Measurements from ENCODE around the gene PLXNA2.

The PLXNA2 gene

DNA sequence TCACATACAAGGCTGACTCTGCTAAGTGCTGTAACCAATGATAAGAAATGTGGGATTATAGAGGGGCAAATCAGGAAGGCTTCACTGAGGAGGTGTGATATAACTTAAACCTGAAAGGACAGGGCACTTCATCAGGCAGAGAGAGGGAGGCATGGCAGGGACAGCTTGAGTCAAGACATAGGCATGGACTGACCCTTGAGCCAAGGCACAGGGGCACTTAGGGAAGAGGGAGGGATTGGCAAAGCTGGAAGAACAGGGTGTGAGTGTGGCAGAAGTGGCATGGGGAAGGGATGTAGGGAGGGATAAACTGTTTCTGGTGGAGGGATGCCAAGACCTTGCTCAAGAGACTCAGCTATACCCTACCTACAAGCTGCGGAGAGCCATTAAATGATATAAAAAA is 81.3 kb downstream of the PLXNA2 start:
- no peak for DNase-seq (ENCODE audit: low read depth)

DNA sequence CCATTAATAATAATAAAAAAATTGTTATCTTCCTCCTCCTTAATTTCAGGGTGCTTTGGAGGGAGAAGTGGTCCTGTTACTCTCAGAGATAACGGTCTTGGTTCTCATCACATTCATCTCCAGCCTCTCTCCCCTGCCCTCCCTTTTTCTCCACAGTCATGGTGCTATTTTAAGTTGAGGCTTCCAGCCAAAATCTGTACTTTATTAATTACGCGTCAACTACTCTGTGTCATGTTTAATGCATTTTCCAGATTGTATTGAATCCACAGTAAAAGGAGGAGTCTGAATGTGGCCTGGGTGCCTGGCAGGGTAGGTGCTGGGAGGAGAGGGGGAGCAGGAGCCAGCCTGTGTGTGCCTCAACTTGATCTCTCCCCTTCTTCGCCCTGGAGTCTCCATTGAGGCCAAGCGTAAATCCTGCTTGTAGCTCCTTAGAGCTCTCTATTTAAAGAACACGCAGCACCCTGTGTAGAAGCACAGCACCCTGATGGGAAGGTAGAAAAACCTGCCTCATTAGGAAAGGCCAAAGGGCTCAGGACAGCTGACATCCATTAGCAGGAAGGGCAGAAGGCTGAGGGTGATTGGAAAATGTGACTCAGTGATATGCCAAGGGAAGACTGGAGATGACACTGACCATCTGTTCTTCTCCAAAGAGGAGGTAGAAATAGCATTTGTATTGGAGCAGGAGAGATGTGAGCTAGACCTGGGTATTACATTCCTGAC is 82.4 kb downstream of the PLXNA2 start:
- no peak for DNase-seq (ENCODE audit: low read depth)

DNA sequence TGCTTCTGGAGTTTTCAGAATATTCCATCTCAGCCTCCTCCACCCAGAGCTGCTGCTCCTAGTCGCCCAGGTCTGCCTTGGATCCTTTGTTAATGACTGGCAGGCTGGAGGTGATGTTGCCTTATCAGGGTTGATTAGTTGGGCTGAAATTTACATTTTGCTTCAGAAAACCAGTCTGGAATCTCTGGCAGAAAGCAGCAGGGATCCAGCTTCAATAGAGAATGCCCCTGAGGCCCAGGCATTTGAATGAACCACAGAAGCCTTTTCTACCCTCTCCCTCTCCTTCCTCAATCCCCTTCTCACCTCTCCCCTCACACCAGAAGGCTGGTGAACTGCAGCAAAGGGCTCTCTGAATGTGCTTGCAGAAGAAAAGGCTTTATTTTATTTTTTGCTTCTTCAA is 83.2 kb downstream of the PLXNA2 start:
- no peak for DNase-seq (ENCODE audit: low read depth)

DNA sequence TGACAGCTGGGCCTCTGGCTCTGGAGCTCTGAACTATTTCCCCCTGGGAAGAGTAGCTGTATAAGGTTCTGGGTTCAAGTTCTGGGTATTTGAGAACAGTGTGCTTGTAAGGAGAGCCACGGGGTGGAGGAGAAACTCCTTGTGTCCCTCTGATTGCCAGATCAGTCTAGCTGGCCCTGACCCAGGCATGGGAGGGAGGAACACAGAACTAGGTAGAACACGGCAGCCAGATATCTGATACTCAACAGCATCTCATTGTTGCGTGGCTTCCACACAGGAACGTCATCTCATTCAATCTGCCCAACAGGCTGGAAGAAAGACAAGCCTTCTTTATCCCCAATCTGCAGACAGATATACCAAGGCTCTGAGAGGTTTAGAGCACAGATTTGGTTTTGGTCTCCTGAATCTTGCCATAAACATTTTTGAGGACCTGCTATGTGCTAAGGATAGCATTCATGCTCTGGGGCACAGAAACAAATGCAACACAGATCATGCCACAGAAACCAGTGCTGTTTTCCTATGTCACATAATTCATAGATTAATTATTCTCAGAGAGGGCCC is 83.8 kb downstream of the PLXNA2 start:
- DNase-seq (ENCODE audit: low read depth) = no peak

DNA sequence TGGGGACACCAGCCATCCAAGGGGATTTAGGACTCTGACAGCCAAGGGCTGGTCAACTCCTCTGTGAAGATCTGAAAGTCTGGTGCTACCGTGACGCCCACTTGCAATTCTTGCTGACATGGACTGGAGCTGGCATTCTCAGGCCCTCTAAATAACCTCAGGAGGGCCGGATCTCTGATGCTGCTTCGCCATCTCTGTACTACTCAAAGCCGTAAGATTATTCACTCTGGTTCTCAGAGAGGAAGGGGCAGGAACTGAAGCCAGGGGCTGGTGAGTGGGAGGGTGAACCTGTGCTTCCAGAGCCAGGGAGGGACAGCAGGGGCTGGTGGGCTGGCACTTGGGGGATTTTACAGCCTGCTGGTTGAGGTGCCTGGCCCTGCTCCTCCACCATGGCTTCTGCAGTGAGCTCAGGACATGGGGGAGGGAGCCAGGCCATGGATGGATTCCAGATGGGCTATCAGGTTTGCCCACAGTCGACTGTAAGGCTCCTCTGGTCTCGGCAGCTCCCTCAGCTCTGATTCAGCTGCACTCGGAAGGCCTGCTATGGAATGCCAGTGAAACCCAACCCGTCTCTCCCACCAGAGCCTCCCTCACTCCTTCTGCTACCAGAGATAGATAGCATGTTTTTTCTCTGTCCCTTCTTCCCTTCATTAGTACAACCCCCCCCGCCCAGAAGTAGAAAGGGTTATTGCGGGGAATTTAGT is 84.5 kb downstream of the PLXNA2 start:
- DNase-seq (ENCODE audit: low read depth) = no peak

DNA sequence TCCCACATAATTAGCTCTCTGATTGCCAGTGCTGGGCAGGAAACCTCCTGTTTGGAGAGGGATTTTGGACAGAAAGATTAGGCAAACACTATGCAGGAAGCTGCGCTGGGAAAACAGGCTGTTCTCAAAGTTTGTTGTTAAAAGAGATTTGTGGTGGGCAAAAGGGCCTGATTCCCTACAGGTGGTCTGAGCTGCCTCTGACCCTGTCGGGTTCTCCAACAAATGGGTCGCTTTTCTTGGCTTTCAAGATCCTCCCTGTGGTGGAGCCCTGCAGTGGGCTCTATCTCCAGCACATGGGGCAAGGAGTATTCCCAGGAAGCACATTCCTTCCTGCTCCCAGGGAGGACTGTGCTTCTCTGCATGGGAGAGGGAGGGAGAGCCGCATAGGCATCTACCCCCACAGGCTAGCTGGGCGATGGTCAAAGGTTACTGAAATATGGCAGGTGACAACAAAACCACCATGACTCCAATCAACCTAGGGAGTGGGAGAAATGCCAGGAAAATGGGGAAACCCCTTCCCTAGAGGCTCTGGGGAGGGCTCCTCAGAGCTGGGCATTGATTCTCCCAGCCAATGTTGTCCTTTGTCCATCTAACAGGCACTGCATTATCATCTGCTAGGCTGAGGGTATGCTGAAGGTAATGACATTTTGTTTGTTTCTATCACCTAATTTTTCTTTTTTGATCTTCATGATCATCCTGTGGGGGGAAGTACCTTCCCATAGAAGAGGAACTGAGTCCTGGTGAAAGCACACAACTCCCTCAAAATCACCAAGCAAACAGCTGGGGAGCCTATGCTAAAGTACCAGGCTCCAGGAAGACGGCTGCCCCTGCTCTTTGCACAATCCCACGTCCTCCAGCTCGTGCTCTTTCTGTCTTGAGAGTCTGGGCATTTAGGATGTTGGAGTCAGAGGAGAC is 85.3 kb downstream of the PLXNA2 start:
- no peak for DNase-seq (ENCODE audit: low read depth)

DNA sequence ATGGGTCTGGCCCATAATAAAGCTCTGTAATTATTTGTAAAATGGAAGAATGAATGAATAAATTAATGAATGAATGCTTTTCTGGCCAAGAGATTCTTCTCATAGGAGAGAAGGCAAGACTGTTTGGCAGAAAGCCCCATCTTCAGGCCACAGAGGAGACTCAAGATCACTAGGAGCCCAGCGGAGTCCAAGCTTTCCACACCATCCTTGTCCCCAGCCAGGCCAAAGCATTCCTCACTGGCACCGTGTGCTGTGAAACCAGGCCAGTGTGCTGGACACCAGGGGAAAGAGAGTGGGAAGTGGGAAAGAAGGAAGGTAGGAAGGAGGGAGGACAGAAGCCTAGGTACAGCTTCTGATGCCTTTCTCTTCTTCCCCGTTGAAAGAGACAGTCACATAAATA is 86.4 kb downstream of the PLXNA2 start:
- DNase-seq (ENCODE audit: low read depth) = no peak

DNA sequence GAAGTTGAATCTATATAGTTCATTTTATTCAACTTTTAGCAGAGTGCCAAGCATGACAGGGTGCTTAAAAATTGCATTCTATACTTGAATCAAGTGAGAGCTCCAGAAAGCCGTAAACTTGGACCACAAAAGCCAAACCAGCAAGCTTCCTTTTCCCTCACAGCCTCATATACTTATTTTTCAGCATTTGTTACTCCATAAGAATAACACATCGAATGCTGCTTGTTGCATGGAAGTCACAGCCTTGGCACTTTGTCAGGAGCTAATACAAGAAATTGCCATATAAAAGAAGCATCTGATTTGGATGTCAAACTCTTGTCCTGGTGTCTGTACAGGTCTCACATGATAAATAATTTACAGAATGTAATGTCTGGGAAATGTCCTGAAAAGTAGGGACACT is 87.4 kb downstream of the PLXNA2 start:
- no peak for DNase-seq (ENCODE audit: low read depth)

DNA sequence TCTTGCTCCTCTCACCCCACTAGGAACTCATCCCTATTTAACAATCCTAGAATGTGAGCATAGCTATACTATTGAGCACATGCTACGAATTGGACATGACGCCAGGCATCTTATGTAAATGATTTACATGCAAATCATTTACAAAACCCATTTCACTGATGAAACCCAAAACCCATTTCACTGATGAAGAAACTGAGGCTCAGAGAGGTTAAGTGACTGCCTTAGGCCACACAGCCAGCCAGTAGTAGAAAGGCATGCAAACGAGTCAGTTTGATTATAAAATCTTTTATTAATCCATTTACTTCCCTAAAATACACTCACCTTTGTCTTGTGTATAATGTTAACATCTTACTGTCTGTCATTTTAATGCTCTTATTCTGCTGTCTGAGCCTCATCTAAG is 87.9 kb downstream of the PLXNA2 start:
- no peak for DNase-seq (ENCODE audit: low read depth)

DNA sequence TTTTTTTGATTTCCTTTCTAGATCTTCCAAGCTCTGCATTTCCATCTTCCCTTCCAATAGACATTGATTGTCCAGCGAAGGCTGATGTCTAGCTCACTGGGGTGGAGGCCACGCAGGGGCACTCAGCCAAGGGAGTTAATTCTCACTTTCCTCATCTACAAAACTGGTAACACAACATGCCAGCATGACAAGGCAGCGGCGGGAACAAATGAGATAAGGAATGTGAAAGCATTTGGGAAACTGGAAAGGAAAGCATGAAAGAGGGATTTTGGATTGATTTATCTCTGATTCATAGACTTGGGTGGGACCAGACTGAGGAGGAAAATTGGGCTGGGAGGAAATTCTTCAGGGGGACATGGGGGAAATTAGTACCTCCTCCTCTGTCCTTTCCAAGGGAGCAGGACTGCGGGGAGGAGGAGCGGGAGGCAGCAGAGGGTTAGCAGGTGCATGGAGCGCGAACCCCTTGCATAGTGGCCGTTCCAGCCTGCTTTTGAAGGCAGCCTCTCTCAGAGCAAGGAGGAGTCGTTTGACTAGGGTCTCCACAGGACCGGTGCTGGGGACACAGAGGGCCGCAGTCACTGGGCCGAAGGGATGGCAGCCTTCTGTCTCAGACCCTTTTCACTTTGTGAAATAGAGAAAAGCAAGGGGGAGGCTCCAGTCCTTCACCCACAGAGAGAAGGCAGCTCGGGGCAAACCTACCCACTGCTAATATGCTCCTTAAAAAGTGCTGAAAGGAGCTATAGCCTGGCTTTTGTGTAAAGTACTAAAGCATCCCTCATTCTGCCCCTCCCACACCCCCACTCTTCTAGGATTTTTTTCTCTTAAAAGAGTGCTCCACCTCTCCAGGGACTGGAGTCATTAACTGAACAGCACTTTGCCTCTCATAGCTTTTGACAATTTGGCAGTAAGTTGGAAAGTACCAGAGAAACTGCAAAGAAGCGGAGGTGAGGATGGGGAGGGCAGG is 89.2 kb downstream of the PLXNA2 start:
- DNase-seq (ENCODE audit: low read depth) = no peak

DNA sequence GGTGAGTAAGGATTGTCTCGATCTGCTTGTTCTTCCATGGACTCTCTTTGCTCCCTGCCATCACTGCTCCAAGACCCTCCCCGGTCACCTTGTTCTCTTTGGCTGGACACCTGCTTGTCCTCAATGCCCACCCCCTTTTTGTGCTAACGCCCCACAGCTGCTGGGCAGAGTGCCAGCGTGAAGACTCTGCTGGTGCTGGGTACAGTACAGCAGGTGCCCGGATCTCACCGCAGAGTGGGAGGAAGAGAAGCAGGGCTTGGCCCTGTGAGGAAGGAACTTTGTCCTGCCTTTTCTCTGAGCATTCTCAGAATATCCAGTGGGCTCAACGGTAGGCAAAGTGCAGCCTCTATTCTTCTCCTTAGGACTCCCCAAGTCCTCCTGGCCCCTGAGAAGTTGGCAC is 90.1 kb downstream of the PLXNA2 start:
- DNase-seq (ENCODE audit: low read depth) = no peak

DNA sequence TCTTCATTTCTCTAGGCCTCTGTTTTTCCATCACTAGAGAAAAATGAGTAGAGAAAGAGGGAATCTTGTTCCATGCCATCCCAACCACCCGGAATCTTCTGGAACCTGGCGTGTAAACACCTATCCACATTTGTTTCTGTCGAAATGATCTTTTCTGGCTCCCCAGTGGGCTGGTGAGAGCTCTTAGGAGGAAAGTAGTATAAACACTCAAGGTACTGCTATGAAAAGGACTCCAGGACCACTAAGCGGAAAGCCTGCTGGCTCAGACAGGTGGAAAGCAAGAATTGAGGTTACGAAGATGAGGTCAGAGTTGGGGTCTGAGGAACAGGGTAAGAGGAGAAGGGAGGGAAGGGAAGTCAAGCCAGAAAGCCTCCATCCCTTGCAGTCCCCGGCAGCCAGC is 90.8 kb downstream of the PLXNA2 start:
- no peak for DNase-seq (ENCODE audit: low read depth)

DNA sequence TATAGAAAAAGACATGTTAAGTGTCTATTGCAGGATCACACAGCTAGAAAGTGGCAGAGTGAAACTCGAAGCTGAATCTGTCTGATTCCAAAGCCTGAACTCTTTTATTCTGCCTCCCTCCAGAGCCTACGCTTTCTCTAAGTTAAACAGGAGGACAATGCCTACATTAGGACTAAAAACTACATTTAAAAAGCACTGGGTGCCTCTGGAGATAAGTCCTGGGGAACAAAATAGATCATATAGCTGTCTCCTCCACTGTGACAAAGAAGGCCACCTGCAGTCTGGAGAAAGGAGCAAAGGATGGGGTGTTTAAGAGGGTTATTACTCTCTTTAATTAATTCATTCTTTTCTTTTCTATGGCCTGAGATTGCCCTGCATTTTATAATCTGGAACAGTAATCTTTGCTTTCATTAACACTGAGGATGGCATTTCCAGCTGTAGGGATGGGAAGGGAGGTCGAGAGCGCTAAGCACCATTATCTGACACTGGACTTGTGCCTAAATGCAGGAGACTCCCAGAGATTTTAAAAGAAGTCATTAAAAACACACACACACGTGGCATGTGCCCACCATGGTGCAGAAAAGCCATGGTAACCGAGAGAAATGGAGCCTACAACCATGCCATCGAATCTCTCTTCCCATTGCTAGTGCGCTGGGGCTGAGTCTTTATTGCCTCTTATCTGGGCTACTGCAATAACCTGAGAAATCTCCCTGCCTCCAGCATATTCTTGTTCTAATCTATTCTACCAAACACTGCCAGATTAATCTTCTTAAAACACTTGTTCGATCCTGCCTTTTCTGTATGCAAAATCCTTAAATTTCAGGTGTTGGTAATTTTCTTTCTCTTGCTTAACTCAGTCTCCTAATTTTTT is 92.2 kb downstream of the PLXNA2 start:
- no peak for DNase-seq (ENCODE audit: low read depth)

DNA sequence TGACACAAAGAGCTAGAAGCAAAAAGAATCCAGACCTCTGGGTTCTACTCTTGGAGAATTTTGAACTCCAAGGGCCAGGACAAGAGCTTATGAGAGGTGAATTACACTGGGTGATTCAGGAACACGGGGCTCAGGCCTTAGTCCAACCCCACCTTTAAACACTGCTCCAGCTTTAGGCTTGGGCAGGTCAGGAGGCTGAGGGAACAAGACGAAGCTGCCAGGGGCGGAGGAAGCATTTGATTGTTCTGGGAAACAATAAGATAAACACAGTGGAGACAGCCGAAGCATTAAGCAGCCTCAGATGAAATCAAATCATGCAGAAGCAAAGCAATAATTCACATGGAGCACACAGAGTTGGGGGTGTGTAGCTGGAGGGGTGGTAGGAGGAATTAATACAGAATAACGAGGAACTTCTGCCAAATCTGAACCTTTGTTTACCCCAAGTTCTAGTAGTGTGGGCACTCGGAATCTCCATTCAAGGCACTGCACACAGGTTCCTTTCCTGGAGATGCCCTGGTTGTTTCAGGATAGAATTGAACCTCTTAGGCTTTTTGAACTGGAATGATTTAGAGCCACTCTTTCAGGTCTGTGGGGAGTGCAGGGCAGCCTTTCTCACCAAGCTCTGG is 93.2 kb downstream of the PLXNA2 start:
- DNase-seq (ENCODE audit: low read depth) = no peak

DNA sequence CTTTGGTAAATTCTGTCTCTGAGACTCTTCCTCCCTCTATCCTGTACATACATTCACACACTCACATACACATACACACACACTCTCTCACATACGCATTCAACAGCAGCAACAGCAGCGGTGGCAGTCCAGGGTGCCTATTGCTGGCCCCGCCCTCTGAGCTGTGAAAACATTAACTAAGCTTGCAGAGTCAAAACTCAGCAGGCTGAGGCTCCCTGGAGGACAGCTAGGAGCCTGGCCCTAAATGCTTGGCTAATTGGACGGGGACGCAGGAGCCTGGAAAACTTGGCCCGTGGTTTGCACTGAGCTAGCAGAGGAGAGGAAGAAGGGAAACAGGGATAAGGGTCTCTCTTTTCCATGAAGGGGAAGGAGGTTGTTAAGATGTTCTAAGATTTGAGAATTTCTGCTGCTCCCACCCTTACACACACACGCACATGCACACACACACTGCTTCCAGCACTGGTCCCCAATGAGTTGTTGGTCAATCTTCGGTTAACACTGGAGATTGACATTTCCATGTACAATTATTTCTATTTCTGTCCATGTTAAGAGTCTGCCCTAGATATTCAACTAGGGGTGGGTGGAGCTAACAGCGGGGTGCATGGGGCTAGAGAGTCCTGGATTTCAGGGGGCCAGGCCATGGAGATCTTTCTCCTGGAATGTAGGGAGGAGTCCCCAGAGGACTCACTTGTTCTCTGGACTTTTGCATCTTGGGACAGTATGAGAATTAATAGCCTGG is 94.2 kb downstream of the PLXNA2 start:
- DNase-seq (ENCODE audit: low read depth) = no peak

DNA sequence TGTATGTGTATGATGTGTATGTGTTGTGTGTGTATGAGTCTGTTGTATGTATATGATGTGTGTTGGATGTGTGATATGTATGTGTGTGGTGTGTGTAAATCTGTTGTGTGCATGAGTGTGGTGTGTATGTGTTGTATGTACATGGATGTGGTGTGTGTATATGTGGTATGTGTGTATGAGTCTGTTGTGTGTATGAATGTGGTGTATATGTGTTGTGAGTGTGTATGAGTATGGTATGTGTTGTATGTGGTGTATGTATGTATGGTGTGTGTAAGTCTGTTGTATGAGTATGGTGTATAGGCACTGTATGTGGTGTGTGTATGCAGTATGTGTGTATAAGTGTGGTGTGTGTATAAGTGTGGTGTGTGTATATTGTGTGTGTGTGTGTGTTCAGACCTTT is 95.0 kb downstream of the PLXNA2 start:
- no peak for DNase-seq (ENCODE audit: low read depth)

DNA sequence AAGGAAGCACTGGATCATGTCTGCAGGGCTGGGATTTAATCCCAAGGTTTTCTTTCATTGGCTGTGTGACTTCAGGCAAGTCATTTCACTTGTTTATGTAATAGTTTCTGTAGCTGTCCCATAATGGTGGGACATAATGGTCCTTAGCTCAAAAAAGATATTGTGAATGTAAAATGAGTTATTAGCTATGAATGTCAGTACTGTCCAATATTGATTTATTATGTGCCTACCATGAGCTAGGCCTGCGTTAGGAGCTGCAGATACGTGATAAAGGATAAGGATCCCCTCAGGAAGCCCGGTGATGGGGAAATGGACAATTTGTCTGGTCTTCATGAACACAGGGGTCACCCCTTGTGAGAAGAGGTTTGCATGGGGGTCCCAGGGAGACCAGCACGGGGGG is 95.8 kb downstream of the PLXNA2 start:
- no peak for DNase-seq (ENCODE audit: low read depth)

DNA sequence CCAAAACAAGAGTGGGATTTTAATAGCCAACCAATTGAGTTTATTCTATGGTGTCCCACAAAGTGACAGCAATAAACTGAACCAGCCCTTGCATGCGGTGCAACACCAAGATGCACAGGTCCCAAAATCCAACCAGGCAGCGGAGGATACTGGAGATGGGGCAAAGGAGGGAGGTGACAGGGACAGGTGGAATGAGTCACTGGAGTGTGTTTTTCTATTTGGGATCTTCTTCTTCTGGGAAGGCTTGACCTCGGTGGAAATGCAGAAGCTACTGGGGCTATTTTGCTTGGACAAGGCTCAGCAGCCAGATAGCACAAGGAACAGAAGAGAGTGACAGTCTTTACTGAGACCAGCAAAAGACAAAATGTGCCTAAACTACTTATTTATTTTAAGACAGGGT is 97.5 kb downstream of the PLXNA2 start:
- DNase-seq (ENCODE audit: low read depth) = no peak

DNA sequence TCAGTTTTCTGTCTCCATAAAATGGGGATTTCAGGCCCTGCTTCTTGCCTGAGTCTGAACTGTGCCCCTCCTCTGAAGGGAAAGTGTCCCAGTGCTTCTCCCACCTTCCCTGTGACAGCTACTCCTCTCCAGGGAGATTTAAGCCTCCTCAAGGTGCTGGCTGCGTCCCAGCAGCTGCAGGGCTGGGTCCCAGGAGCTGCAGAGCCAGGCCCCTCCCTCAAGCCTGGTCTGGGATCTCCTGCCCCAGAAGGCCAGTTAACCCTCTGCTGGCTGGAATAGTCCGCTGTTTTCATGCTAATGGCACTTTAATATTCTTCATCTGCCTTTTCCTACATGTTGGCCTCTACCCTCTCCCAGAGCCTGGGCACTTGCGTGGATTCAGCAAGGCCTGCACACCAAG is 99.0 kb downstream of the PLXNA2 start:
- DNase-seq (ENCODE audit: low read depth) = no peak

All from stimulated activated CD8-positive, alpha-beta memory T cell treated with anti-CD3 and anti-CD28 coated beads, Interleukin-12 subunit alpha, Interleukin-12 subunit beta, amount 100 ng/mL, for 4 hours (primary cell).